HG03060 (cell line): ENCODE measurements around the gene C6orf15.

Experiments
- ATAC-seq: cut with Tn5 transposase; IDR thresholded peaks from one replicate; pipeline ENCODE4 v1.9.1; 2021; ENCODE audit warnings: low read depth, moderate number of reproducible peaks; ENCODE audit not compliant: unreplicated experiment

The C6orf15 gene

GRCh38 chr6:31110825-31111582 is 1.4 kb downstream of the C6orf15 start:
- ATAC-seq, result no peak

GRCh38 chr6:31107052-31107451 is 5.3 kb downstream of the C6orf15 start:
- ATAC-seq, result no peak

- ATAC-seq, result no peak
Measured at GRCh38 chr6:31103136-31103535, 9.2 kb downstream of the C6orf15 start.

GRCh38 chr6:31098449-31098938 is 13.9 kb downstream of the C6orf15 start:
- ATAC-seq, result no peak

GRCh38 chr6:31096656-31097055 is 15.7 kb downstream of the C6orf15 start:
- ATAC-seq, result no peak

GRCh38 chr6:31096215-31096614 is 16.2 kb downstream of the C6orf15 start:
- ATAC-seq, result no peak

GRCh38 chr6:31094389-31094881 is 17.9 kb downstream of the C6orf15 start:
- ATAC-seq, result no peak

GRCh38 chr6:31092769-31093505 is 19.4 kb downstream of the C6orf15 start:
- ATAC-seq, result no peak

GRCh38 chr6:31092238-31092637 is 20.1 kb downstream of the C6orf15 start:
- no peak for ATAC-seq

GRCh38 chr6:31091680-31092079 is 20.7 kb downstream of the C6orf15 start:
- ATAC-seq, result no peak

GRCh38 chr6:31090973-31091364 is 21.4 kb downstream of the C6orf15 start:
- no peak for ATAC-seq

GRCh38 chr6:31090275-31090972 is 22.0 kb downstream of the C6orf15 start:
- ATAC-seq, result no peak

GRCh38 chr6:31087494-31088089 is 24.8 kb downstream of the C6orf15 start:
- ATAC-seq, result no peak

- no peak for ATAC-seq
Measured at GRCh38 chr6:31086788-31087440, 25.5 kb downstream of the C6orf15 start.

GRCh38 chr6:31083742-31084354 is 28.5 kb downstream of the C6orf15 start:
- no peak for ATAC-seq

GRCh38 chr6:31081872-31082271 is 30.5 kb downstream of the C6orf15 start:
- no peak for ATAC-seq

GRCh38 chr6:31079656-31080261 is 32.6 kb downstream of the C6orf15 start:
- no peak for ATAC-seq

- no peak for ATAC-seq
Measured at GRCh38 chr6:31076611-31077010, 35.8 kb downstream of the C6orf15 start.

GRCh38 chr6:31075528-31075927 is 36.8 kb downstream of the C6orf15 start:
- ATAC-seq, result no peak
